ENCODE data around the gene TBX6.

The TBX6 gene

DNA sequence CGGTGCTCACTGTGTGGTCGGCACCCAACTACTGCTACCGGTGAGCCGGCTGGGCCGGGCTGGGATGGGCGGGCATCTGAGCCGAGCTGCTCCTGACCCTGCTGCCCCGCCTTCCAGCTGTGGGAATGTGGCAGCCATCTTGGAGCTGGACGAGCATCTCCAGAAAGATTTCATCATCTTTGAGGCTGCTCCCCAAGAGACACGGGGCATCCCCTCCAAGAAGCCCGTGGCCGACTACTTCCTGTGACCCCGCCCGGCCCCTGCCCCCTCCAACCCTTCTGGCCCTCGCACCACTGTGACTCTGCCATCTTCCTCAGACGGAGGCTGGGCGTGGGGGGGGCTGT is 6.9 kb downstream of the TBX6 start:
- TF ChIP-seq, protein P1, sequence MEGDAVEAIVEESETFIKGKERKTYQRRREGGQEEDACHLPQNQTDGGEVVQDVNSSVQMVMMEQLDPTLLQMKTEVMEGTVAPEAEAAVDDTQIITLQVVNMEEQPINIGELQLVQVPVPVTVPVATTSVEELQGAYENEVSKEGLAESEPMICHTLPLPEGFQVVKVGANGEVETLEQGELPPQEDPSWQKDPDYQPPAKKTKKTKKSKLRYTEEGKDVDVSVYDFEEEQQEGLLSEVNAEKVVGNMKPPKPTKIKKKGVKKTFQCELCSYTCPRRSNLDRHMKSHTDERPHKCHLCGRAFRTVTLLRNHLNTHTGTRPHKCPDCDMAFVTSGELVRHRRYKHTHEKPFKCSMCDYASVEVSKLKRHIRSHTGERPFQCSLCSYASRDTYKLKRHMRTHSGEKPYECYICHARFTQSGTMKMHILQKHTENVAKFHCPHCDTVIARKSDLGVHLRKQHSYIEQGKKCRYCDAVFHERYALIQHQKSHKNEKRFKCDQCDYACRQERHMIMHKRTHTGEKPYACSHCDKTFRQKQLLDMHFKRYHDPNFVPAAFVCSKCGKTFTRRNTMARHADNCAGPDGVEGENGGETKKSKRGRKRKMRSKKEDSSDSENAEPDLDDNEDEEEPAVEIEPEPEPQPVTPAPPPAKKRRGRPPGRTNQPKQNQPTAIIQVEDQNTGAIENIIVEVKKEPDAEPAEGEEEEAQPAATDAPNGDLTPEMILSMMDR (IDR thresholded peaks at IDR 0.05; ENCODE audit: low read depth, low read length): no peak
- H3K4me3 ChIP-seq (ENCODE audit: low read depth, low read length): no peak overlapping the region

DNA sequence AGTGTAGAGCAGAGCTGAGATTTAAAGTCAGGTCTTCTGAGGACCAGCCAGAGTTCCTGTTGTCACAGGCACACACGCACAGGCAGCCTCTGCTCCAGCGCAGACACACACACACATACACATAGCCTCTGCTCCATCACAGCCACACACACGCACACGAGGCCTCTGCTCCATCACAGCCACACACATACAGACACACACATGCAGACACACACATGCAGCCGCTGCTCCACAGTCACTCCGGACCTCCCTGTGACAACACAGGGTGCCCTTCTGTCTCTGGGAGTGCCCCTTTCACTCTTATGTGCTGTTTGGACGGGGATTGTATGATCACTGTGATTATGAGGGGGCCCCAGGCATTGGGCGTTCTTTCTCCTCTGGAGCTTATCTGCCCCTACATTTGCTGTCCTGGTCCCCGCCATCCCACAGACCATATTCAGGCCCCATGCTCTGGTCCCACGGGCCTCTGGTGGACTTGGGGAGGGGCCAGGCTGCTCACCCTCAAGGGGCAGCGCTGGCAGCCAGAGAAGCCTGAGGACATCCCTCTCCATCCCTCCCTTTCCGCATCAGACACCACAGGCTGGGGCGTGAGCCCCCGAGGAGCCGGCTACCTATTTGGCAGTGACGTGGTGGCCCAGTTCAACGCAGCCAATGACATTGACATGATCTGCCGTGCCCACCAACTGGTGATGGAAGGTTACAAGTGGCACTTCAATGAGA is 7.5 kb downstream of the TBX6 start:
- H3K4me3 ChIP-seq (ENCODE audit: low read depth, low read length): no peak overlapping the region
- TF ChIP-seq, protein P1 (IDR thresholded peaks at IDR 0.05; ENCODE audit: low read depth, low read length): no peak

DNA sequence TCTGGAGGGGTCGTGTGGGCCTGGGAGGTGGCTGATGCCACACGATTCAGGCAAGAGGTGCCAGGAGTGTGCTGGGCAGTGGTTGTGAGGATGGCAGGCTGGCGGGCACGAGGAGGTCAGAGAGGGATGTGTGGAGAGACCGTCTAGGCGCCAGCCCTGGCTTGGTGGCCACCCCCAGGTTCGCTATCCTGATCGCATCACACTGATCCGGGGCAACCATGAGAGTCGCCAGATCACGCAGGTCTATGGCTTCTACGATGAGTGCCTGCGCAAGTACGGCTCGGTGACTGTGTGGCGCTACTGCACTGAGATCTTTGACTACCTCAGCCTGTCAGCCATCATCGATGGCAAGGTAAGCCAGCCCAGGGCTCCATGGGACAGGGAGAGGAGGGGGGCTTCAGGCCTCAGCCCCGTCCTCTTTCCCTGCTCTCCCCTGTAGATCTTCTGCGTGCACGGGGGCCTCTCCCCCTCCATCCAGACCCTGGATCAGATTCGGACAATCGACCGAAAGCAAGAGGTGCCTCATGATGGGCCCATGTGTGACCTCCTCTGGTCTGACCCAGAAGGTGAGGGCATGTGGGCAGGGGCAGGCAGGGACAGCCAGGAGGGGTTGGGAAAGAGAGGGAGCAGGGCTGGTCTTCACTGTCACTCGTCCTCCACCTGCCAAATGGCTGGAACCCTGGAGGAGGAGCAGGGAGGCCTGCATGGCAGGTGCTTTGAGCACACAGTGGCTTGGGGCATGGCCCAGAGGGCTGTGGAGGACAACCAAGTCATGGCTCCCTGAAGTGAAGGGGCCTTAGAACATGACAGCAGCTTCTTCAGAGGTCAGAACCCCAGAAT is 8.3 kb downstream of the TBX6 start:
- no peak overlapping the region for H3K4me3 ChIP-seq (ENCODE audit: low read depth, low read length)
- TF ChIP-seq, protein P1 (IDR thresholded peaks at IDR 0.05; ENCODE audit: low read depth, low read length): no peak

DNA sequence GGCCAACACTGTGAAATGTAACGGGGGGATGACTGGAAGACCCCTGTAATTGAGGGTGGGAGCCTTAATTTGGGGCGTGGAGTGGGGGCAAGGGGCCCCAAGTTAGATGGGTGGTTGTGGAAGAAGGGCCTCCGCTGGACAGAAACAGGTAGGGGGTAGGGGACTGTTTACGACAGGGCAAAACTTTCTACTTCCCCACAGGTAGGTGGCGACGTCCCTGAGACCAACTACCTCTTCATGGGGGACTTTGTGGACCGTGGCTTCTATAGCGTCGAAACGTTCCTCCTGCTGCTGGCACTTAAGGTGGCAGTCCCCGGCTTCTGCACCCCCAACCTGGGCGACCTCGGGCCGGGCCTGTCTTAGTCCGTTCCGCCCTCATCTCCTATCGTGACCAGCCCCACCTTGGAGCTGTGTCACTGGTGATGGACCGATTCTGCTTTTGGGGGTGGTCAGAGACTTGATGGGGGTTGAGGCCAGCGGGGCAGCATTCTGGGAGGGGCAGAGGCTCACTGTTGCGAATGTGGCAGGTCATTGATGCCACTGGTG is 9.1 kb downstream of the TBX6 start:
- TF ChIP-seq, protein P1 (IDR thresholded peaks at IDR 0.05; ENCODE audit: low read depth, low read length): no peak

DNA sequence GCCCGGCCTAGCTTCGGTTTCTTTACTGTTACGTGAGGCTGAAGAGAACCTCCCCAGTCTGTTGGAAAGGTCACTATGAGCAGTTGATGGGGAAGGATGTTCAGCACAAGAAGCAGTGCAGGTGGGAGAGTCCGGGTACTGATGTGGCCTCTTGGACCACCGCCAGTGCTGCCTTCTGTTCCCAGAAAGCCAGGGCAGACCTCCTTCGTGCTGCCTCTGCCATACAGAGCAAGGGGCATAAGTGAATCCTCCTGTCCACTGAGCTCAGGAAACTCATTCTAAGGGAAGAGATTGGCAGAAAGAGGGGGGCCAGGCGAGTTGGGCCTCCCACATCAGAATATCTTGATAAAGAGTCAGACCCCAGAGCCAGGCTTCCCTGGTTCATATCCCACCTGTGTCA is 12.2 kb downstream of the TBX6 start:
- no peak overlapping the region for H3K4me3 ChIP-seq (ENCODE audit: low read depth, low read length)
- TF ChIP-seq, protein P1 (IDR thresholded peaks at IDR 0.05; ENCODE audit: low read depth, low read length): no peak

More for the DNA sequence above, 9.1 kb downstream of the TBX6 start:
- H3K4me3 ChIP-seq (ENCODE audit: low read depth, low read length): no peak overlapping the region

DNA sequence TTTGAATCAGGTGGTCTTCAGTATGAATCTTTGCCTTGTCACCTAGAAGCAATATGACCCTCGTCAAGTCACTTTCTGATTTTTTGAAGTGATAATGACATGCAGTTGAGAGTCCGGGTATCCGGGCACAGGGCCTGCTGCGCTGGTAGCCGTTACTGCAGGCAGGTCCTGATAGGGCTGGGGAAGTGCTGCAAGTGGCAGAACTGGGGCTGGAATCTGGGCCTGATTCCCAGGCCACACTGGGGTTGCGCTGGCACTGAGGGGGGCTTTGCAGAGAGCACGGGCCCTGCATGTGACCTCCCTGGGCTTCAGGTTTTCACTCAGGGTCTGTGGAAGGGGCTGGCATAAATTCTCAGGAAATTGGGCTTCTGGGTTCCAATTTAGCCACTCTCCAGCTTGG is 13.0 kb downstream of the TBX6 start:
- TF ChIP-seq, protein P1 (IDR thresholded peaks at IDR 0.05; ENCODE audit: low read depth, low read length): no peak
- no peak overlapping the region for H3K4me3 ChIP-seq (ENCODE audit: low read depth, low read length)

DNA sequence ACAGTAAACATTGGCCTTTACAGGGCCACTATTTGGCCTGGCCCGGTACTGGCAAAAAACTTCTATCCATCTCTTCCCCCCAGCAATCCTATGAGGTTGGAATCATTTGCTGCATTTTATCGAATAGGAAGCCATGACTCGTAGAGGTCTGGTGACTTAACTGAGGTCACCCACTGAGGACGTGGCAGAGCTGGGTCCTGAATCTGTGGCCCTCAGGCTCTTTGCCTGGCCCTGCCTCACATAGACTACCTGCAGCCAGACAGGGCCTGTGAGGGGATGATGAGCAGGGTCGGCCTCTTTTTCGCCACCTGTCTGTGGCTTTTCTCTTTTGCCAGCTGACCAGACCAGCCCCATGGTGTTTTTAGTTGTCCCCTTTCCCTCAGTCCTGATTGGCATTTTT is 14.1 kb downstream of the TBX6 start:
- TF ChIP-seq, protein P1 (IDR thresholded peaks at IDR 0.05; ENCODE audit: low read depth, low read length): no peak
- H3K4me3 ChIP-seq (ENCODE audit: low read depth, low read length): peak overlapping the region; percentile 98

Measured in WI38 (cell line).